Activated CD4-positive, alpha-beta T cell treated with anti-CD3 and anti-CD28 coated beads, Interleukin-2, amount 50 U/mL, for 1 hour (primary cell): ENCODE measurements around the gene MERTK.
"Not testable (repeated sequence)": the region's sequence is repeated elsewhere in the genome, so short reads cannot be mapped to it uniquely, and the experiment has no call there.

ENCODE experiments used
- DNase-seq: peaks from one replicate; pipeline ENCODE4 v3.0.0-alpha.2; 2020

Gene MERTK

DNA sequence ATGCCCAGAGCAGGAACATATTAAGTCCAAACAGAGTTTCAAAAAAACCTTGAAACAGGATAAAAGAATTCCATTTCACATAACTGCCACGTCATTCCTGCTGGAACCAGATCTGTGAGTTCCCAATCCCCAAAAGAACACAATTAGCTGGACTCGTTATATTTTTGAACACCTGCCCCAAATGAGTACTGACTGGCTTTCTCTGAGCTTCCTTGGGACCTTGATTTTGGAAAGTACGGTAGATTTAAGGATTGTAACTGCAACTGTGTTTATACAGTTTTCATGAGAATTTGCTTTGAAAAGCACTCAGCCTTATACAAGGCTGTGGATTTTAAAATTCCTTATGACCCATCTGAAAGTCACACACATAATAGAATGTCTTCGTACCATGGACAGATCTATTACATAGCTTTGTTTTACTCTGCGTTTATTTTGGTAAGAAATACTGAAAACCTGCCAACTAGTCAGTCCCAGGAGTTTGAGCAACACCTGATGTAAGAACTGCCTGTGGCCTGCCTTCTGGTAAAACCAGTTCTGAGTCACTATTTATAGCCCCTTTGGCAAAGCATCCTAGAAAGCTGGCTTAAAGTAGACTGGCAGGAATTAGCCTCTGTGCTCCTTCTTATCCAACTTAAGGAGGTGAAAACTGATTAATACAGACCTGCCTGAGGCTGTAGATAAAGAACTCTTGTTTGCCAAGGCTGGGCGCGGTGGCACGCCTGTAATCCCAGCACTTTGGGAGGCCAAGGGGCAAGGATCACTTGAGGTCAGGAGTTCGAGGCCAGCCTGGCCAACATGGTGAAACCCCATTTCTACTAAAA is 48.1 kb downstream of the MERTK start:
- no peak for DNase-seq

DNA sequence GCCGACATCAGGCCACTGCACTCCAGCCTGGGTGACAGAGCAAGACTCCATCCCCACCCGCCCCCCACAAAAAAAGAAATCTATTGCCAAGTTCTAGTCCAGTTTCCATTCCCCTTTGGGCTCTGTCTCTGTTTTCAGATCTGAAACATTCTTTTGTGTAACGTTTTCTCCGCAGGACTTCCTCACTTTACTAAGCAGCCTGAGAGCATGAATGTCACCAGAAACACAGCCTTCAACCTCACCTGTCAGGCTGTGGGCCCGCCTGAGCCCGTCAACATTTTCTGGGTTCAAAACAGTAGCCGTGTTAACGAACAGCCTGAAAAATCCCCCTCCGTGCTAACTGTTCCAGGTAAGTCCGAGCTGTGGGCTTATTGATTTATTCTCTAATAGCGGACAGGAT is 48.8 kb downstream of the MERTK start:
- DNase-seq: no peak

DNA sequence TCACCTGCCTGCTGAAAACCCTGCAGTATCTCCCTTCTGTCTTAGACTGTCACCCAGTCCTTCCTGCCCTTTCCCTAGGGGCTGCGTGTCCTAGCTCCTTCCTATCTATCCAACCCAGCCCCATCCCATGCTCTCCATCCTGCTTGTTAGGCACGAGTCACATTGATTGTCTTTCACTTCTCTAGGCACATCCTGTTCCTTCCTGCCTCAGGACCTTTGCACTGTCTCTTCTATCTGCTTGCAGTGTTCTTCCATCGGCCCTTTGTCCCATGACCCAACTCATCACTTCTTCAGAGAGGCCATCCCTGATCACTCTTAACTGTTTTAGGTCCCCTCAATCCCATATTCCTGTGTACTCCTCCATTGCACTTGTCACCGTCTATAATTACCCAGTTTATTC is 50.4 kb downstream of the MERTK start:
- DNase-seq: no peak

DNA sequence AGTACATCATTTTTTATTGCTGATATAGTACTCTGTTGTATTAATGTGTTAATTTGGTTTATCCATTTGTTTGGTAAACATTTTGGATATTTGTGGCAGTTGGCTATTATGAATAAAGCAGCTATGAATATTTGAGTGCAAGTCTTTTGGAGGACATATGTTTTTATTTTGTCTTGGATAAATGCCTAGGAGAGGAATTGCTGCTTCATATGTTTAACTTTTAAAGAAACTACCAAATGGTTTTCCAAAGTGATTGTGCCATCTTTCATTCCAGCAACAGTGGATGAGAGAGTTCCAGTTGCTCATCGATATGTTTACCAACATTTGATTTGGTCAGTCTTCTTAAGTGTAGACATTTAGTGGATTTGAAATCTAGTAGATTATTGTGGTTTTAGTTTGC is 51.8 kb downstream of the MERTK start:
- no peak for DNase-seq

DNA sequence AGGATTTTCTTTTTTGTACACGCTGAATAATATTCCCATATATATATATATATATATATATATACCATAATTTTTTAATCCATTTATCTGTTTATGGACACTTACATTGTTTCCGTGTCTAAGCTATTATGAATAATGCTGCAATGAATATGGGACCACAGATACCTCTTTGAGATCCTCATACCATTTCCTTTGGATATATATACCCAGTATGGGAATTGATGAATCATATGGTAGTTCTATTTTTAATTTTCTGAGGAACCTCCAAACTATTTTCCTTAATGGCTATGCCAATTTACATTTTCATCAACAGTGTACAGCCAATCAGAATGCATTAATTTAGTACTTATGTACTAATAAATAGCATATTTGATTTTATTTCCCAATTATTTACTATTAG is 53.1 kb downstream of the MERTK start:
- DNase-seq: no peak

DNA sequence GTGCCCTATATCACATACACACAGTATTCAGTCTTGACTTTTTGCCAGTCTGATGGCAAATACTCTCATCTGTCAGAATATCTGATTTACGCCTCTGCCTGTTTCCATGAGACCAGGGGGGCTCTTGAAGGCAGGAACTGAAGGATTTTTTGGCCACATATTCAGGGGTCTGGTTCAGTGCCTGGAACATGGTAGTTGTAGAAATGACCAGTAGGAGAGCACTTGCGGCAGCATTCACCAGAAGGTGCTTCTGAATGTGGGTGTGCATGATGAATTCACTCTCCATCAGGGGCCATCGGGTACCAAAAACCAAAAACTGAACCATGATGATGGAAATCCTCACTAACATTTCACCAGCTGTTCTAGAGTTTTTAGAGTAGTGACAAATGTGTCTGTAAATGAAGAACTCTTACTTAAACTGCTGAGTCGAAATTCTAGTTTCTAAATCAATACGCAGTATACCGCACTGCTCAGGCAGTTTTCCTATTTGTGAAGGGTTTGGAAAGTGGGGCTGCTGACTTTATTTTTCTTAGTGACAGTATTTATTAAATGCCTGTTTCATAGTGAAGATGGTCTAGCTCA is 54.6 kb downstream of the MERTK start:
- DNase-seq: no peak

DNA sequence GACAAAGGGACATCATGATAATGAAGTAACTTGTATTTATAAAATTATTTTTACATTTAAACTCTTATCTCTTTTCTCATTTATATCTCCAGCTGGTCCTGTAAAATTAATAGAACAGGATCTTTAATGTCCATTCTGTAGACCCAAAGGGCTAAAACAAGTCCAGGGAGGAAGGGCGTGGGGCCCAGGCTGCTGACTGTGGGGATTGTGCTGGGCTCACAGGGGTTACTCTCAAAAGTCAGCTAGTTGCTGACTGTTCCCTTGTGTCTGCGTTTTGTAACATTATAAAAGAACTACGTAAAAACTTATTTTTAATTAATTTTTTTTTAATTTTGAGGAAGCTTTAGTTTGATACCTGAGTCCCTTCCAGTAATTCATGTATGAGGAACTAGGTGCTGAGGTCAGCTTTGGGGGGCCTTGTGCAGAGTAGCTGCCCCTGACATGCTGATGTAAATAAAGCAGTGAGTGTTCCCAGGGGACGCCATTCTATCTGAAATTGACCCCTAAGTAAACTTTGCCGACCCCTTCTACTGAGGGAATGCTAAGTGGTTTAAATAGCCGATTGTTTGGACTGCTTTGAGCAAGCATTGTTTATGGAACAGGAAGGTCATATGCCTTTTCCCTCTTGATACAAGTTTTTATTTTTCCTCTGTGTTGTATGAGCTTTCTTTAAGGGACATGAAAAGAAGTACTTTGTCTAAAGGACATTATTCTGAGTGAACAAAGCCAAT is 56.4 kb downstream of the MERTK start:
- no peak for DNase-seq

DNA sequence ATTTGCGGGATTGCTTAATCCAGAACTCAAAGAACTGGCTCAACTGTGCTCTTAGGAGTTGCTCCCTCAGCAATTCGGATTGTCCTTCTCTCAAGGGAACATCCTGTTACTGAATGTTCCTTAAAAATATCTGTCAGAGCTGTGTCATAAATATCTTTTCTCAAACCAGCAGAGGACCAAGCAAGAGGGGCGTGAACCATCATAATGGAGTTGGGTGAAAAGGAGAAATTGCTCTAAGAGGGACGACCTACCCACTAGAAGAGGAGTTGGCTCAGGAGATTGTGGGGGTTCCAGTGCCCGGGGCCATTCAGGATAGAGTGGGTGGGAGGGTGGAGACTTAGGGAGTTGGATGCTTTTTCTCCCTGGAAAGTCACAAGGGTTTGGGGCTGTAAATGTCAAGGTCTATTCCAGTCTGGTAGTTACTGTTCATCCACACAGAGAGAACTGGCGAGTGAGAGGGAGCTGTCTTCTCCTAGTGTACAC is 59.5 kb downstream of the MERTK start:
- no peak for DNase-seq

DNA sequence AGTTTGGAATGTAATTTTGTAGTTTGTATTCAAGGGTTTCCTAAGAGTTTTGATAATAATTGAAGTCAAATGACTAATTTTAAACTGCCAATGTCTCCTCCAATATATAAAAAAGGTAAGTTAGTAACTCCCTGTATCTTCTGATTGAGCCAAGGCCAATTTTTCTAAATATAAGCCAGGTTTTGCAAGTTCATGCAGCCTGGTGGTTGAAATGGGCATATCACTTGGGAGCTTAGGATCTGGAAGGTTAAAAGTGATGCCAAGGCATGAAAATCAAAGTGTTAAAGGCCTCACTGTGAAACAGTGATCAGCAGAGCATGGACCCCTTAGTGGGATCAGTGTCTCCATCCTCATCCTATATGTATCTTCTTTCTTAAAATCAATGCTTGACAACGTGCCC is 60.5 kb downstream of the MERTK start:
- DNase-seq: no peak

DNA sequence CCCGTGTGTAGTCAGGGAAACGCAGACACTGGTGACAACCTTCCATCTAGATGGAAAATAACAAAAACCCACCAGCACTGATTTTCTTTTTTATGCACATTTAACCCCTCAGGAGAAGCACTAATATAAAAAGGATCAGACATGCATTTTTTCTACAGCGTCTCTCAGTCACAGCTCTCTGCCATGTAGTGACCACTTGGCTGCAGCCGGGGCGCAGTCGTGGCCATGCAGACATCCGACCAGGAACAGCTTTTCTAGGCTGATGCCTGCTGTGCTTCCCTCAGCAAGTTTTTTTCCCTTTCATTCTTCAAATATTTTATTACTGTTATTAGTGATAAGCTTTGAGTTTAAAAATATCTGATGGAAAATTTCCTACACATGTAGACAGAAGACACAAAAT is 63.3 kb downstream of the MERTK start:
- DNase-seq: no peak

DNA sequence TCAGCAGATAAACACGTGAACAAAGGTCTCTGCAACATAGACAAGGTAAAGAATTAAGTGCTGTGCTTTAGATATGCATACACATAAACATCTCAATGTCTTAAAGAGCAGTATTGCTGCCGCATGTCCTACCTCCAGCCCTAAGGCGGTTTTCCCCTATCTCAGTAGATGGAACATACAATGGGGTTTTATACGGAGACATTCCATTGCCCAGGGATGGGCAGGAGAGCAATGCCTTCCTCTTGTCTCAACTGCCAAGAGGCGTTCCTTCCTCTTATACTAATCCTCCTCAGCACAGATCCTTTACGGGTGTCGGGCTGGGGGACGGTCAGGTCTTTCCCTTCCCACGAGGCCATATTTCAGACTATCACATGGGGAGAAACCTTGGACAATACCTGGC is 64.7 kb downstream of the MERTK start:
- not testable (repeated sequence) for DNase-seq

DNA sequence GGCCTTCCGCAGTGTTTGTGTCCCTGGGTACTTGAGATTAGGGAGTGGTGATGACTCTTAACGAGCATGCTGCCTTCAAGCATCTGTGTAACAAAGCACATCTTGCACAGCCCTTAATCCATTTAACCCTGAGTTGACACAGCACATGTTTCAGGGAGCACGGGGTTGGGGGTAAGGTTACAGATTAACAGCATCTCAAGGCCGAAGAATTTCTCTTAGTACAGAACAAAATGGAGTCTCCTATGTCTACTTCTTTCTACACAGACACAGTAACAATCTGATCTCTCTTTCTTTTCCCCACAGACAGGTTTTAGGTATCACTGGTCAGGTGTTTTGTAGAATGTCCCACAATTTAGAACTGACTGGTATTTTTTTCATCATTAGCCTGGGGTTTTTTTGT is 65.1 kb downstream of the MERTK start:
- DNase-seq: not testable (repeated sequence)

DNA sequence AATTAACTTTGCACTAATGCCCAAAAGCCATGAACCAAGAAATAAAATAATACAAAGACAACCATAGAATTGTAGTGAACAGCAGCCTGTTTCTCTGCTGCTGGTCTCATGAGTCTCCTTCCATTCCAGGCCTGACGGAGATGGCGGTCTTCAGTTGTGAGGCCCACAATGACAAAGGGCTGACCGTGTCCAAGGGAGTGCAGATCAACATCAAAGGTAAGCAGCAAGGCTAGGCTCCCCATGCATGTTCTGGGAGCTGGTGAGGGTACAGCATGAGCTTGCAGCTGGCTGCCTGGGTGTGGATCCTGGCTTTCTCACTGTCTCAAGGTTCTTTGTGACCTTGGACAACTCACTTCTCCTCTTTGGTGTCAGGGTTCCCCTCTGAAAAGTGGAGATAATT is 66.7 kb downstream of the MERTK start:
- no peak for DNase-seq

DNA sequence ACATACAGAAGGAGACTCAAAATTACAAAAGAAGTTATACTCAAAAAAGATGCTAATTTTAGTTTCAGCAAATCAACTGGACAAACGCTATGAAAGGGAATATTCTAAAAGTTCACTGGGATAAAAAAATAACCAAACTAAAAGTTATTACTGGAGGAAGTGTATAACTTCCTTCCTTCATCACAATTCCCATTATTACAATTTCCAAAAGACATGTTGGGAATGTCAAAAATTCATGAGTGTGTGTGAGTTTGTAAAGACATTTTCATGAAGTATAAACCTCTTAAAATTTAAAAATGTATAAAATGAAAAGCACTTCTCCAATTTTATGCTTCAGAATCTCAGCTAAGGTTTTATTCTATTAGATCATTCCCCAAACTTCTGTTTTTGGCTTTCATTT is 67.8 kb downstream of the MERTK start:
- no peak for DNase-seq

DNA sequence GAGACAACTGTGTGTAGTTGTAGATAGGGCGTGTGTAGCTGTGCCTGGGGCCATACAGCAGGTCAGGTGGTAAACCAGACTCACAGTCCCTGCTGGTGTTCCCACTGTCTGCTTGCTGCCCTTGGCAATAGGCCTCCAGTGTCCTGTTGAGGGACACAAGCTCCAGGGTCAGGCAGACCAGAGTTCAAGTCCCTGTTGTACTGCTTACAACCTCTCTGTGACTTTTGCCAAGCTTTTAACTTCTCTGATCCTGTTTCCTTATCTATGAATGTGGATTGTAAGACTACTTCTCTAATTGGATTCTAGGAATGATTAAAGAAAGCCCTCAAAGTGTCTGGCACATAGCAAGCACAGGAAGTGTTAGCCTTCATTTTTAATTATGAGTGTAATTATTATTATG is 68.6 kb downstream of the MERTK start:
- no peak for DNase-seq

DNA sequence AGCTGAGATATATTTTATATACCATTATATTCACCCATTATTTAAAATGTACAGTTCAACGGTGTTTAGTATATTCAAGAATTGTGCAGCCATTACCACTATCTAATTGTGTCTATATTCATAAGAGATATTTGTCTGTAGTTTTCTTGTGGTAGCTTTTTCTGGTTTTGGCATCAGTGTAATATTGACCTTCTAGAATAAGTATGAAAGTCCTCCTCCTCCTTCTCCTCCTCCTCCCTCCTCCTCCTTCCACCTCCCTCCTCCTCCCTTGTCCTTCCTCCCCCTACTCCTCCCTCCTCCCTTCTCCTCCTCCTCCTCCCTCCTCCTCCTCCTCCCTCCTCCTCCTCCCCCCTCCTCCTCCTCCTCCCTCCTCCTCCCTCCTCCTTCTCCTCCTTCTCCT is 72.0 kb downstream of the MERTK start:
- no peak for DNase-seq

DNA sequence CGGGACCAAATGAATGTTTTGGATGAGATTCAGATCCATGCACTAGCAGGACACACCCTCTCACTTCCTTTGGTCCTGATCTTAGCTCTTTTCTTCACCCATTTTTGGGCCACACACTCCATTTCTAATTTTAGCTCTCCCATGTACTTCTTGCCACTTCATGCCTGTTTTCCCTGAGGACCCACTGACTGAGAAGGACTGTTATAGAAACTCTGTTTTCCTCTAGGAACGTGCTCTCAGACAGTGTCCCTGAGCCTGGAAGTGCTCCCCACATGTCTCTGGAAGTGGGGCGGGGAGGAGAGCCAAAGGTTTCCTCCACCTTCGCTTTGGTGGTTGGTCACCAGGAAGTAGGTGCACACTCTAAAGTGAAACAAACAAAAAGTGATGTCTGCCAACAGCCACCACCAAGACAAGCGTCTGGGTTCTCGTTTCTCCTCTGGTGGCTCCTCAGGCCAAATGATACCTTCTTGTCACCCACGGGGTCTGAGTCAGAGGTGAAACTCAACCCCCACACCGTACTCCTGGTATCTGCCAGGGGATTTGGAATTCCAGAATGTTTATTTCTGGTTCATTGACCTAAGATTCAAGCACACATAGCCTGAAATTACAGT is 74.7 kb downstream of the MERTK start:
- DNase-seq: no peak

DNA sequence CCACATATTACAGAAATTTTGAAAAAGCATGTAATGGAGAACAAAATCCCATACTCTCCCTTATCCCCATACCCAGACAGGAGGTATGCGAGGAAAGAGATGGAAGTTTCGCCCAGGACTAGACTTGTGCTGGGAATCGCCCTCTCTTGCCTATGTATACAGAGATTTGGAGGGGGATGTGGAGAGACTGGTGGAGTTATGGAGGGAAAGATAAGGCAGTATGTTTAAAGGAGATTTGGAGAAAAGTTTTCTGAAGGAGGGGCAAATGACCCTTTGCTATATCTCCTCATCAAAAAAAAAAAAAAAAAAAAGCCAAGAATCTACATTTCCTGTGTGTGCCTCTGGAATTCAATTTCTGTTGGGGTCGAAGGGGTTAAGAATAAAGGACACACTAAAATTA is 75.3 kb downstream of the MERTK start:
- no peak for DNase-seq

DNA sequence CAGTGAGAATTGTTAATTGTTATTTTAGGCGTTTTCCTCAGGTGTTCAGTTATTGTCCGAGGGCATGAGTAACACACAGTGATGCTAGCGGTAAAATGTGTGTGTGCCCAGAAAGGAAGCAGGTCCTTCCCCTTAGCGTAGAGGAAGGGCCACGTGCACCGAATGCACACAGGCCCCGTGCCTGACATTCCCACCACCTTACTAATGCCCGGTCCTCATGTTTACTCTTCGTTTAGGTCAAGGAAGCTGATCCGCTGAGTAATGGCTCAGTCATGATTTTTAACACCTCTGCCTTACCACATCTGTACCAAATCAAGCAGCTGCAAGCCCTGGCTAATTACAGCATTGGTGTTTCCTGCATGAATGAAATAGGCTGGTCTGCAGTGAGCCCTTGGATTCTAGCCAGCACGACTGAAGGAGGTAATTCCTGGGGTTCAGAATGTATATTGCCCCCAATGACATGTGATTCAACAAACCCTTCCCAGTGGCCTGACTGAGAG is 76.7 kb downstream of the MERTK start:
- DNase-seq: no peak

DNA sequence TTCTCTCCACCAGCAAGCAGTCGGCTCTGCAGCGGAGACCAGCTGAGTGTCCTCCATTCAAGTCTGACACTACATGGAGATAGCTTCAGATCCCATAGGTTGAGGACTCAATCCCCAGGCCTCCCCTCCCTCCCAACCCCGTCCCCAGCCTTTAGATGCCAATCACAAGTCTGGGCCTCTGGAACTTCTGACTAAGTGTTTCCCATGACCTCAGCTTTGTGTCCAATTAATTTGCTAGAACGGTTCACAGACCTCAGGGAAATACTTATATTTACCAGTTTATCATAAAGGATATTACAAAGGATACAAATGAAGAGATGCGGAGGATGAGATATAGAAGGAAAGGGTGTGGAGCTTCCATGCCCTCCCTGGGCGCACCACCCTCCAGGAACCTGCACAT is 77.4 kb downstream of the MERTK start:
- no peak for DNase-seq

DNA sequence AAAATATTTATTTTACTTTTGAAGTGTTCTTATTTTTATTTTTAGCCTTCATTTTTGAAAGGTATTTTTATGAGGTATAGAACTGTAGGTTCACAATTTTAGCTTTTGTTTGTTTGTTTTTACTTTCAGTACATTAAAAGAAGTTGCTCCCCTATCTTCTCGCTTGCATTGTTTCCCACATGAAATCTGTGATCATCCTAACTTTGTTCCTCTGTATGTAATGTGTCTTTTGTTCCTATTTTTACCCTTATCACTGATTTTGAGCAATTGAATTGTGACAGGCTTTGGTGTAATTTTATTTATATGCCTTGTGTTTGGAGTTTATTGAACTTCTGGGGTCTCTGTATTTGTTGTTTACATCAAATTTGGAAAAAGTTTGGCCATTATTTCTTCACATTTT is 78.8 kb downstream of the MERTK start:
- no peak for DNase-seq

DNA sequence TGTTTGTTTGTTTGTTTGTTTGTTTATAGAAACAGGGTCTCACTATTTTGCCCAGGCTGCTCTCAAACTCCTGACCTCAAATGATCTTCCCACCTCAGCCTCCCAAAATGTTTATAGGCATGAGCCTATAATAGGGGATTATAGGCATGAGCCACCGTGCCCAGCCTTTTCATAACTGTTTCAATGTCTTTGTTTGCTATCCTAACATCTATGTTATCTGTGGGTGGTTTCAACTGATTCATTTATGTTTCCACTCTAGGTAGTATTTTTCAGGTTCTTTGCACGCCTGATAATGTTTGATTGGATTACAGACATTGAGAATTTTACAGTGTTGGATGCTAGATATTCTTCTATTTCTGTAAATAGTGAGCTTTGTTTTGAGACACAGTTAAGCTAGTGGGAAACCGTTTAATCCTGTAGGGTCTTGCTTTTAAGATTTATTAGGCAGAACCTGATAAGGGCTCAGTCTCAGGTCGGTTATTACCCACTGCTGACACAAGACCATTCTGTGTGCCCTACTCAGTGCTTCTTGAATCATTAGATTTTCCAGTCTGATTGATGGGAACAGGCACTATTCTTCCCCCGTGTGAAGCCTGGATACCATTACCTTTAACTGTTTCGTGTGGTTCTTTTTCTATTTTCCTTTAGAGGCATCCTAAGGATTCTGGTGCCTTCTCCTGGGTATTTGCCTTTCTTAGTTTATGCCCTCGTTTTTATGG is 80.2 kb downstream of the MERTK start:
- no peak for DNase-seq

DNA sequence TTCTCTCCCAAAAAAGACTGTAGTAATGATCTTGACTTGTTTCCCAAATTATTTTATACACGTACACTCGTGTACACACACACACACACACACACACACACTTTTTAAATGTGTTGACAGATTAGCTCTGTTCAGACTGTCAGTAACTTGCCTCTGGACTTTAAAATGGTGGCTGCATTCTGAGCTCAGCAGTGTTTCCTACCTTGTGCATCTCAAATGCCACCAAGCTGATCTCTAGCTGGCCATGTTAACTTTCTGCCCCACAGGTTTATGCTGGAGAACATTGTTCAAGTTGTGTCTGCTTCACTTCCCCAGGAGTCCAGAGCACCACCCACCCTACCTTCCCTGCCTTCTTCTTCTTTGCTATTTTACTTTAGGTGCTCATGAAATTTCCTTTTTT is 83.3 kb downstream of the MERTK start:
- DNase-seq: no peak
